GM20000 (cell line): ENCODE measurements around the gene NAA25.

Experiments
- DNase-seq: peaks from one replicate; pipeline ENCODE4 v3.0.0; 2012; ENCODE audit warnings: low spot score
- CTCF ChIP-seq: IDR thresholded peaks from 2 replicates; pipeline ENCODE4 v1.5.1; 2012; ENCODE audit warnings: mild to moderate bottlenecking, control low read depth; ENCODE audit errors: extremely low read depth, missing control alignments

The NAA25 gene

DNA sequence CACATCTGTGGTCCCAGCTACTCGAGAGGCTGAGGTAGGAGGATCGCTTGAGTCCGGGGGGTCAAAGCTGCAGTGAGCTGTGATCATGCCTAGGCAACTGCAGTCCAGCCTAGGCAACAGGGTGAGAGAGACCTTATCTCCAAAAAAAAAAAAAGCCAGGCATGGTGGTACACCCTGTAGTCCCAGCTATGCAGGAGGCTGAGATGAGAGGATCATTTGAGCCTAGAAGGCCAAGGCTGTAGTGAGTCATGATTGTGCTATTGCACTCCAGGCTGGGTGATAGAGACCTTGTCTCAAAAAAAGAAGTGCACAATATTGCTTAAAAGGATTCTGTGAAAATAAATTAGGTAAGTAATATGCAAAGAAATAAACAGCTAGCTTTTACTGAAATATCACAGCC is 17.0 kb downstream of the NAA25 start:
- DNase-seq: no peak
- no peak for TF ChIP-seq CTCF

DNA sequence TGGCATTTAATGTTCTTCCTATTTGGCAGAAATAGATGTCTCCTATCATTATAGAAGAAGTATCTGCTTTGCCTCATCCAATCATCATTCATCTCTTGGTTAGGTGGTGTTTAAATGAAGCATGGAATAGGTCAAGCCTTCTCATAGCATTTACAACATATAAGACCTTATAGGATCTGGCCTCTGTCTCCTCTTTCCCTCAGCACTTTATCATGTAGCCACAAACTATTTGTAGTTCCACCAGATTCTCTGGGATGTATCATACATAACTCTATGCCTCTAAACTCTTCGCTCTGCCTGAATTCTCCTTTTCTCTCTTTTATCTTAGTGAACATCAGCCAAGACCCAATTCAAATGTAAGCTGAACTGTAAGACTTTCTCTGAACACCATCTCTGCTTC is 20.7 kb downstream of the NAA25 start:
- TF ChIP-seq CTCF: no peak
- no peak for DNase-seq

GRCh38 chr12:112087055-112087850 is 21.3 kb downstream of the NAA25 start:
- no peak for DNase-seq
- no peak for TF ChIP-seq CTCF

DNA sequence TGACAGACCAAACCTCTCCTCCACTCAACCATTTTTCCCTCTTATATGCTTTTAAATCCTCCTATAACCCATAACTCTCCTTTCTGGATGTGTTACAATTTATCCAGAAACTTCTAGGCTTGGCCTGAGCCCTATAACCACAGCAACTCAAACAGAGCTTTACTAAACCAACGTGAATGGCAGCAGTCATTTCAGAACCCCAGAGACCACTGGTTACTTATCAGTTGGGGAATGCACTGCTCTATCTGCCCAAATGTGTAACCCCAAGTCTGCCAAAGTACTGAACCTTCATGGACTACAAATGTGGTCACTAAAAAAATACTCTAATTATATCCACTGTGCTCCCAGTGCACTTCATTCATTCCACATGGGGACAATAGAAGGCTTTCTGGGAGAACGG is 42.0 kb downstream of the NAA25 start:
- DNase-seq: no peak
- no peak for TF ChIP-seq CTCF

- no peak for TF ChIP-seq CTCF
- no peak for DNase-seq
Observed at GRCh38 chr12:112063273-112063672, 45.3 kb downstream of the NAA25 start.

GRCh38 chr12:112061137-112061536 is 47.4 kb downstream of the NAA25 start:
- no peak for DNase-seq
- no peak for TF ChIP-seq CTCF

DNA sequence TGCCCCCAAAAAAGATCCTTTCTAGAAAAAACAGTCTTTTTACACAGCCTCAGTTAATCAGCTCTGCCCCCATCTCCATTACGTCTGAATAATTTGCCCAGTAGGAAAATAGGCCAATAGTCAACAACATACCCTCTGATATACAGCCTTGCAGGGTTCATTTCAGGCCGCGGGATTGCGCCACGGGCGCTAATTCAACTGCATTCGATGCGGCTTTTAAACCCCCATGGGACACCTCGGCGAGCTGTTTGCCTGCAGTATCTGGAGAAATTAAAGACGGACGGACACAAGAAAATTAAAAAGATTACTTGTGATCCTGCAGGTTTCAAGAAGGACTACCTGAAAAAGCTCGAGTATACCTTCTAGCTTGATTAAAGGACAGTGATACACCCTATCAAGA is 59.2 kb downstream of the NAA25 start:
- TF ChIP-seq CTCF: no peak
- DNase-seq: no peak
